Measurements from ENCODE around the gene POU2F1.

DNA sequence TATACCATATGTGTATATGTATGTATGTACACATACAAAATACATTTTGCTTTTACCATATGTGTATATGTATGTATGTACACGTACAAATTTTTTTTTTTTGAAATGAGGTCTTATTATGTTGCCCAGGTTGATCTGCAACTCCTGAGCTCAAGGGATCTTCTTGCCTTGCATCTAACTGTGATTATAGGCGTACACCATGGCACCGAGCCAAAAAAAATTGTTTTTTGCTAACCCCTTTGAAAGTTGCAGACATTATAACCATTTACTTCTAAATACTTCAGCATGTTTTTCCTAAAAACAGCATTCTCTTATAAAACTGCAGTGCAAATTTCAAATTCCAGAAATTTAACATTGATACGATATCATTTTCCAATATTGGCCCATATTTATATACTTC lies 147.0 kb downstream of the POU2F1 start:
- TF ChIP-seq EZH2 (IDR thresholded peaks at IDR 0.05) (no peak), POLR2AphosphoS5 (IDR thresholded peaks at IDR 0.05; ENCODE audit: borderline replicate concordance, low read depth, low read length) (no peak), FOXP2 (optimal IDR thresholded peaks at IDR 0.05; ENCODE audit: control extremely low read depth, extremely low read length, insufficient read depth) (no peak)

Data from SK-N-MC (cell line).